ENCODE measurements around the gene GANC. TPM values are rescaled to one million over a fixed set of nuclear protein-coding genes. Genes with fewer than 3 reads are reported as not detected.

GANC gene
- total RNA-seq, 1 experiment from 2014 or later = 15.8 TPM

DNA sequence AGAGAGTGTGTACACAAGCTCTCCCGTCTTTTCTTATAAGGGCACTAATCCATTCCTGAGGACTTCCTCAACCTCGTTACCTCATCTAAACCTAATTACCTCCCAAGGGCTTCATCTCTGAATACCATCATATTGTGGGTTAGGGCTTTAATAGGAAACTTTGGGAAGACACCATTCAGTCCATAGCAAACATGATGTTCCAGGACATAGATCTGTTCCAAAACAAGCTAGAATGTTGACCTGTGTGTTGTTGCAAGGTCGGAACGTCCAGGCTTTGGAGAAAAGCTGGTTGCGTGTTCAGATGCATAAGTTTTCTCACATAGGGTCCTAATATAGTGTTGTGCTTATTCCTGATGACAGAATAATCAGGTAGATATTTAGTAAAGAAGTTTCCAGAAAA is 9.9 kb downstream of the GANC start:
- no peaks in the 10 kb centered on the region for H3K4me1 ChIP-seq (ENCODE audit: insufficient read depth, low read length)
- no peak overlapping the region for H2BK120ac ChIP-seq (ENCODE audit: low read depth, low read length, poor library complexity, severe bottlenecking)
- no peak overlapping the region for H4K8ac ChIP-seq (replicated peaks; ENCODE audit: insufficient read length, low read depth, low read length)
- no peak overlapping the region for H3K23ac ChIP-seq (ENCODE audit: insufficient read length, low read depth, low read length)
- H3K79me2 ChIP-seq (ENCODE audit: insufficient read depth, low read length) = no peaks in the 10 kb centered on the region; the same call in 1 of the 2 replicates
- Mint-ChIP-seq H3K27ac (peak overlapping the region in 1 of 3 experiments; percentile 40; a peak in 1 of 7 replicates), H3K4me1 (0 out of 4 replicates have a peak, but pooled peaks cover 3% of the 10 kb centered on the region in 2 experiments), H3K4me3 (no peak overlapping the region), H3K36me3 (ENCODE audit: insufficient read depth in 1 of 3, low read depth in 3 of 3) (no peaks in the 10 kb centered on the region), H3K9me3 (no peaks in the 10 kb centered on the region), H3K27me3 (ENCODE audit: low read depth) (no peaks in the 10 kb centered on the region; the same call in 1 of the 2 replicates)
- H3T11ph ChIP-seq (ENCODE audit: low read length) = no peak overlapping the region
- no peak overlapping the region for H3K4me2 ChIP-seq (ENCODE audit: insufficient read depth, insufficient read length, low read length)
- H3K23me2 ChIP-seq (ENCODE audit: insufficient read length, low read depth, low read length, poor library complexity, severe bottlenecking) = no peaks in the 10 kb centered on the region
- no peak overlapping the region for H4K5ac ChIP-seq (ENCODE audit: insufficient read length, low read depth, low read length)
- no peak overlapping the region for H3K9ac ChIP-seq (ENCODE audit: extremely low read depth, insufficient read length, low read length)
- no peak overlapping the region for H2BK15ac ChIP-seq (ENCODE audit: low read depth, low read length)
- no peaks in the 10 kb centered on the region for H3K9me3 ChIP-seq (ENCODE audit: control insufficient read depth, low read depth, low read length)
- H3K4ac ChIP-seq (ENCODE audit: low read depth, low read length) = no peak overlapping the region
- no peak for TF ChIP-seq CTCF (conservative IDR thresholded peaks at IDR 0.05)
- H2BK12ac ChIP-seq (ENCODE audit: insufficient read length, low read depth, low read length) = no peak overlapping the region
- H3K27me3 ChIP-seq (ENCODE audit: insufficient read depth, low read length) = no peaks in the 10 kb centered on the region
- no peak for DNase-seq
- H3K18ac ChIP-seq (ENCODE audit: insufficient read length, low read depth, low read length) = no peak overlapping the region
- no peak overlapping the region for H2AK5ac ChIP-seq (ENCODE audit: insufficient read length, low read length)
- no peak overlapping the region for H2BK5ac ChIP-seq (ENCODE audit: insufficient read length, low read length)
- no peak overlapping the region for H3K56ac ChIP-seq (ENCODE audit: insufficient read length, low read depth, low read length)
- no peaks in the 10 kb centered on the region for H3K79me1 ChIP-seq (ENCODE audit: insufficient read depth, low read depth, low read length, poor library complexity, severe bottlenecking)
- H3K14ac ChIP-seq (ENCODE audit: insufficient read depth, low read length) = no peak overlapping the region
- no peaks in the 10 kb centered on the region for H4K20me1 ChIP-seq (ENCODE audit: control insufficient read depth, insufficient read depth, insufficient read length)
- H2BK20ac ChIP-seq (ENCODE audit: low read depth, low read length, poor library complexity, severe bottlenecking) = no peak overlapping the region
- H2AFZ ChIP-seq (ENCODE audit: low read length) = no peak overlapping the region
- H4K91ac ChIP-seq (ENCODE audit: insufficient read length, low read depth, low read length) = no peak overlapping the region
- no peak overlapping the region for H3K27ac ChIP-seq (ENCODE audit: insufficient read length, low read depth, low read length)
- WGBS (ENCODE audit: extremely low coverage, insufficient read length, low lambda C conversion rate) = no CpG with 5 or more reads among the region's 5 CpGs
